HTERT RPE-1 (cell line): ENCODE data around the gene RELB.

ENCODE experiments used
- in situ Hi-C: fragments of 300-500 bp; cut with MboI; formaldehyde crosslinking; loops from 4 replicates; pipeline ENCODE4 v1.14.3; 2020; ENCODE audit warnings: low sequenced_read_pairs

RELB gene

DNA sequence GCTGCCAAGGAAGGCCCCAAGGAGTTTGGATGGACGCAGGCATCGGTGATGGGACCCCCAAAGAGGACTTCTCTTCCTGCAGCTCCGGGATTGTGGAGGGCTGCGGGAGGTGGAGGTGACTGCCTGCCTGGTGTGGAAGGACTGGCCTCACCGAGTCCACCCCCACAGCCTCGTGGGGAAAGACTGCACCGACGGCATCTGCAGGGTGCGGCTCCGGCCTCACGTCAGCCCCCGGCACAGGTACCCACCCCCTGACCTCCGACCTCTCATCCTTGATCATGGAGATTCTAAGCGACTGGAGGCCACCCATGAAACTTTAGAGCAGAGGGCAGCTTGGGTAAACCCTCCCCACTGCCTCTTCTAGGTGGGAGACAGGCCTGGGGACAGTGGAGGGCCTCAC lies 20.7 kb downstream of the RELB start:
- in situ Hi-C loops, result no loop called here

GRCh38 chr19:45023048-45023447 lies 21.8 kb downstream of the RELB start:
- in situ Hi-C loops, result no loop called here

DNA sequence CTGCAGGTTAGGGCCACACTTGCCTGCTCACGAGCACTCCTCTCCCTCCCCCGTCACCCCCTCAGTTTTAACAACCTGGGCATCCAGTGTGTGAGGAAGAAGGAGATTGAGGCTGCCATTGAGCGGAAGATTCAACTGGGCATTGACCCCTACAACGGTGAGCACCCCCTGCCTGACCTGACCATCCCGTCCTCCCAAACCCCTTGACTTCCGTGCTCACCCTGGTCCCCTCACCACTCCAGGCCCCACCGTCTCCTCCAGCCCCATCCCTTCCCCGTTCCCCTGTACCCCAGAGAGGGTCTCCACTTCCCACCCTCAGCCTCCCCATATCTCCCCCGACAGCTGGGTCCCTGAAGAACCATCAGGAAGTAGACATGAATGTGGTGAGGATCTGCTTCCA lies 24.0 kb downstream of the RELB start:
- in situ Hi-C loops, result no loop called here

GRCh38 chr19:45027371-45027770 lies 26.1 kb downstream of the RELB start:
- in situ Hi-C loops, result no loop called here

- in situ Hi-C loops, result no loop called here
These were observed 29.6 kb downstream of the RELB start for GRCh38 chr19:45030825-45031224.

DNA sequence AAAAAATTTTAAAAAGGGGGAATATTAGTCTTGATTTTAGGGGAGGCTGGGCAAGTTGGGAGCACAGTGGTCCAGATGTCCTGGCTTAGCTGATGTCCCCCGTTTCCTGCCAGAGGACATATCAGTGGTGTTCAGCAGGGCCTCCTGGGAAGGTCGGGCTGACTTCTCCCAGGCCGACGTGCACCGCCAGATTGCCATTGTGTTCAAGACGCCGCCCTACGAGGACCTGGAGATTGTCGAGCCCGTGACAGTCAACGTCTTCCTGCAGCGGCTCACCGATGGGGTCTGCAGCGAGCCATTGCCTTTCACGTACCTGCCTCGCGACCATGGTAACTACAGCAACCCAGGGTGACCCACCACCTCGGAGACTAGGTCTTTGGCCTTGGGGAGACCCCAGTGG lies 31.2 kb downstream of the RELB start:
- in situ Hi-C loops, result no loop called here

GRCh38 chr19:45035755-45036154 lies 34.5 kb downstream of the RELB start:
- in situ Hi-C loops, result no loop called here

DNA sequence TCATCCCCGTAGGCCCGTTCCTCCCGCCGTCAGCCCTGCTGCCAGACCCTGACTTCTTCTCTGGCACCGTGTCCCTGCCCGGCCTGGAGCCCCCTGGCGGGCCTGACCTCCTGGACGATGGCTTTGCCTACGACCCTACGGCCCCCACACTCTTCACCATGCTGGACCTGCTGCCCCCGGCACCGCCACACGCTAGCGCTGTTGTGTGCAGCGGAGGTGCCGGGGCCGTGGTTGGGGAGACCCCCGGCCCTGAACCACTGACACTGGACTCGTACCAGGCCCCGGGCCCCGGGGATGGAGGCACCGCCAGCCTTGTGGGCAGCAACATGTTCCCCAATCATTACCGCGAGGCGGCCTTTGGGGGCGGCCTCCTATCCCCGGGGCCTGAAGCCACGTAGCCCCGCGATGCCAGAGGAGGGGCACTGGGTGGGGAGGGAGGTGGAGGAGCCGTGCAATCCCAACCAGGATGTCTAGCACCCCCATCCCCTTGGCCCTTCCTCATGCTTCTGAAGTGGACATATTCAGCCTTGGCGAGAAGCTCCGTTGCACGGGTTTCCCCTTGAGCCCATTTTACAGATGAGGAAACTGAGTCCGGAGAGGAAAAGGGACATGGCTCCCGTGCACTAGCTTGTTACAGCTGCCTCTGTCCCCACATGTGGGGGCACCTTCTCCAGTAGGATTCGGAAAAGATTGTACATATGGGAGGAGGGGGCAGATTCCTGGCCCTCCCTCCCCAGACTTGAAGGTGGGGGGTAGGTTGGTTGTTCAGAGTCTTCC lies 36.3 kb downstream of the RELB start:
- in situ Hi-C loops, result no loop called here

DNA sequence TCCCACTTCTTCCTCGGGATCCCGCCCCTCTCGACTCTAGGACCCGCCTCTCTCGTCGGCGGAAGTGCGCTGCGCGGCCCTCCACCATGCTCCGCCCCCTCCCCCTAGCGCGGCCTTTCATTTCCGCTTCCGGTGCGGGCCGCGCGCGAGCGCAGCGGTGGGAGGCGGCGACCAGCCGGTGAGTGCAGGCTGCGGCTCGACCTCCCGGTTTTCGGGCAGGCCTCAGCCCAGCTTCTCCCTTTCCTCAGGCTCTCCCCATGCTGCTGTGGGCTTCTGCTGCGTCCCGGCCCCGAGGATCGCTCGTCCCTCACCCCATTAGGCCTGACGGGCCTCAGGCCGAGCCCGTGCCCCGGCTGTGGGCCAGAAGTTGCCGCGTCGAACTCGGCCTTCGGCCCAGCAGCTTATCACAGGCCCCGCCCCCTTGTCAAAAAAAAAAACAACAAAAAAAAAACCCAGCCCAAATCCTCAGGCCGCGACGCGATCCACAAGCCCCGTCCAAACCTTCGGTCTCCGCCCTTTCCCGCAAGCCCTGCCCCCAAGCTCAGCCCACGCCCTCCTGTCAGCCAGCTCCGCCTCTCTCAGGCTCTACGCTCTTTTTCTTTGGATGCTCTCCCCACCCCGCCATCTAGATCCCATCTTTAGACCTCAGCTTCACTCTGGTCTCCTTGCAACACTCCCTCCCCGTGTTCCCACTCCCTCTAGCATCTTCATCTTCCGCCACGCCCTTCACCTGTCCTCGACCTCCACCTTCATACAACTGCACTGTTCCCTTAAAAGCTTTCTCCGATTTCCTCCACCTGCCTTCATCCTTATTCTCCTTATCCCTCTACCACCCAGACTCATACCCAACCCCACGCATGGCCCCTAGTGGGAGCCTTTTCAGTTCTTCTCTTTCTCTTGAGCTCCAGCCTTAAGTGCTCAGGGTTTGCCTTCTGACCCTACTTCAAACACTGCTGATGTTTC lies 37.9 kb downstream of the RELB start, which contains the start of gene CLASRP:
TSS of gene CLASRP (plus strand) at position 115 of the 963 bp plus-strand sequence. CDS start 1,168 bp downstream, outside the sequence.
- in situ Hi-C loops, result no loop called here

DNA sequence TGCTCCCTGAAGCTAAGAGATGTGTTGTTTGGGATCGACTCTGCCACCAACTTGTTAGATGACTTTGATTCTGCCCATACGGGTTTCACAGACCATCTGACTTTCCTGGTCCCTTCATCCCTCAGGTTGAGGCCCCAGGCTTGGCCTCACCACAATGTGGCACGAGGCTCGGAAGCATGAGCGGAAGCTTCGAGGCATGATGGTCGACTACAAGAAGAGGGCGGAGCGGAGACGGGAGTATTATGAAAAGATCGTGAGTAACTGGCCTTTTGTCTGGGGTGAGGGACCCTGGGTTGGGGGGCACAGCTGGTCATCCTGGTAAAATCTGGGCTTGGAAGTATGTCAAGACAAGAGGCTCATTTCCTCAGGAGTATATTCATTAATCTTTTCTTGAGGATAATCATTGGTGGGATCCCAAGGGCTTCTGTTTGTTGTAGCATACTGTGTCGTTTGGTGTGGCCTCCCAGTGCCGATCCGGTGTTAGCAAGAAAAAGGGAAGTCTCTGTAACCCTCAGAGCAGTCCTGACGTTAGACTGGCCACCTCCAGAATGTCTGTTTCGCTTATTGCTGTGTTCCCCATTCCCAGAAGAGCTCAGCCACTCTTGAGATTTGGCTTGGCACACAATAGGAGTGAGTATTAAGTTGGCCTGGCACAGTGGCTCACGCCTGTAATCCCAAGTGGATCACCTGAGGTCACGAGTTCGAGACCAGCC lies 39.0 kb downstream of the RELB start:
- in situ Hi-C loops, result no loop called here

DNA sequence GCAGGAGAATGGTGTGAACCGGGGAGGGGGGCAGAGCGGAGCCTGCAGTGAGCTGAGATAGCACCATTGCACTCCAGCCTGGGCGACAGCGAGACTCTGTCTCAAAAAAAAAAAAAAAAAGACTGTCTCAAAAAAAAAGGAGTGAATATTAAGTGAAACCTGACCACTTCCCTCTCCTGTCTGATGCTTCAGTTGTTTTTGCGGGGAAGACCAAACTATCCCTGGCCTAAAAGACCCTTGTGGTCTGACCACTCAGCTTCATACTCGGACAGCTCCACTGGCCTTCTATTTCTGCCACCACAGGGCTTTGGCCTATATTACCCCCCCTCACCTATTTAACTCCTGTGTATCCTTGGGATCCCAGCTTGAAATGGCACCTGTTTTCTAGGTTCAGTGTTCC lies 39.9 kb downstream of the RELB start:
- in situ Hi-C loops, result no loop called here

GRCh38 chr19:45045671-45046353 lies 44.5 kb downstream of the RELB start:
- in situ Hi-C loops, result no loop called here

DNA sequence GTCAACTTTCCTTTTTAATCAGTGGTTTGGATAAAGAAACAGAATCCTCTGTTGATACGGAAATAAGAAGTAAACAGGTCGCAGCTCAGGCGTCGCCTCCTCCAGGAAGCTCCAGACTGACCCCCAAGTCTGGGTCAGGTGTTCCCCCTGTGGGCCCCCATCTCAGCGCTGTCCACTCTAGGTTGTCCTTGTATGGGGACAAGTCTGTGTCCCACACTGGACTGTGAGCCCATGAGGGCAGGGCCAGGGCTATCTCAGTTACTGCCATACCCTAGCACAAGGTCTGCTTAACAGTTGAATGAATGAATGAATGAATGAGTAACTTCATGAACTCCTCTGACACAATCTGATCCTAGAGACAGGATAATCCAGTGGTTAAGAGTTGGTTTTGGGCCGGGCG lies 45.1 kb downstream of the RELB start:
- in situ Hi-C loops, result no loop called here

DNA sequence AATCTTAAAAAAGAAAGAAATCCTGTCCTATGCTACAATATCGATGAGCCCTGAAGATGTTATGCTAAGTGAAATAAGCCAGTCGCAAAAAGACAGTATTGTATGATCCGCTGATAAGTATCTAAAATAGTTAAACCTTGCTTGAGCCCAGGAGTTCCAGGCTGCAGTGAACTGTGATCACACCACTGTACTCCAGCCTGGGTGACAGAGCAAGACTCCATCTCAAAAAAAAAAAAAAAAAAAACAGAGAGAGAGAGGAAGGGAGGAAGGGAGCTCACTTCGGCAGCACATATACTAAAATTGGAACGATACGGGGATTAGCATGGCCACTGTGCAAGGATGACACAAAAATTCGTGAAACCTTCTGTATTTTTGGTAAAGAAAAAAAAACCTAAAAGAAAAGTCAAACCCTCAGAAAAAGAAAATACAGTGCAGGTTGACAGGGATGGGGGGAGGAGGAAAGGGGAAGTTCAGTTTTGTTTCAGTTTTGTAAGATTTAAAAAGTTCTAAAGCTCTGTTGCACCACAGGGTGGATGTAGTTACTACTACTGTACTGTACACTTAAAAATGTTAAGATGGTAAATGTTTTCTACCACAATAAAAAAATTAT lies 46.0 kb downstream of the RELB start:
- in situ Hi-C loops, result no loop called here

GRCh38 chr19:45049073-45049736 lies 47.9 kb downstream of the RELB start:
- in situ Hi-C loops, result no loop called here

GRCh38 chr19:45050036-45050435 lies 48.8 kb downstream of the RELB start:
- in situ Hi-C loops, result no loop called here

- in situ Hi-C loops, result no loop called here
These were observed 50.8 kb downstream of the RELB start for GRCh38 chr19:45051929-45052579.

DNA sequence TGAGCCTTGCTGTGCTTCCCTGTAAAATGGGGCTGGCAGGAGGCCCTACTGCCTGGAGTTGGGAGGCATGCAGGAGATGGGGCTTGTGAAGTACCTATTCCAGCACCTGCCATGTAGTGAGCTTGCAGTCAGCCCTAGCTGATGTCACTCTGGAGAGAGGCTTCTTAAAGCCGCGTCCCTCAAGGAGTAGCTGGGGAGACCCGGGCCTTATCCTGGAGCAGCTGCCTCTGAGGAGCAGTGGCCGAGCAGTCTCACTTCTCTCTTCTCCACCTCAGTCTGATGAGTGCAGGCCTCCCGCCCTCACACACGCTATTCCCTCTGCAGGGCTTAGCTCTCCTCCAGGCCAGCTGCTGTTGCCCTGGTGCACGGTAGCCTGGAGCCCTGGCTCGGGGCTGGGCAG lies 55.6 kb downstream of the RELB start:
- in situ Hi-C loops, result no loop called here

GRCh38 chr19:45057444-45057843 lies 56.2 kb downstream of the RELB start:
- in situ Hi-C loops, result no loop called here
